ENCODE measurements around the gene ACRV1. TPM values are rescaled to one million over a fixed set of nuclear protein-coding genes. Genes with fewer than 3 reads are reported as not detected.

Gene ACRV1
- total and polyA plus RNA-seq, 2 of the 4 experiments (the other 2 are of a cell fraction): not detected

GRCh38 chr11:125670172-125670571 lies 10.5 kb downstream of the ACRV1 start:
- Histone ChIP-seq H2BK120ac (ENCODE audit: low read depth, low read length) (no peak overlapping the region), H4K91ac (ENCODE audit: insufficient read depth, low read depth, low read length) (no peak overlapping the region), H3K14ac (replicated peaks; ENCODE audit: low read depth, low read length) (no peak overlapping the region), H4K8ac (ENCODE audit: low read depth in 2 of 2, low read length in 2 of 2) (no peak overlapping the region), H3K23ac (ENCODE audit: low read depth, low read length) (no peak overlapping the region), H4K5ac (ENCODE audit: low read depth, low read length) (no peak overlapping the region), H3K56ac (ENCODE audit: extremely low read depth, insufficient read depth, low read length) (no peak overlapping the region), H3K79me1 (ENCODE audit: low read depth in 1 of 2, low read length in 2 of 2) (peaks cover 0 to 7% of the 10 kb centered on the region in 2 experiments; a peak in 2 of 4 replicates), H2AFZ (replicated peaks; ENCODE audit: low read length, poor library complexity) (no peak overlapping the region), H2AK5ac (ENCODE audit: low read depth, low read length) (no peak overlapping the region), H2BK15ac (ENCODE audit: low read depth, low read length) (no peak overlapping the region), H3K18ac (ENCODE audit: low read depth, low read length) (no peak overlapping the region), H3K4me1 (ENCODE audit: control insufficient read depth, insufficient read depth, low read length) (peaks cover 11% of the 10 kb centered on the region), H3K4me3 (ENCODE audit: insufficient read depth, low read depth, low read length) (no peak overlapping the region), H3K9me3 (ENCODE audit: control insufficient read depth, insufficient read depth, low read length) (no peaks in the 10 kb centered on the region), H3K9me1 (ENCODE audit: insufficient read depth, low read length) (peaks cover 2% of the 10 kb centered on the region; the same call in 1 of the 2 replicates), H3K9ac (ENCODE audit: low read depth, low read length) (no peak overlapping the region), H3K27me3 (ENCODE audit: control insufficient read depth, insufficient read depth, low read length) (no peaks in the 10 kb centered on the region), H2BK20ac (ENCODE audit: low read depth, low read length) (no peak overlapping the region), H3K36me3 (ENCODE audit: control insufficient read depth, insufficient read depth, low read length) (0 out of 2 replicates have a peak, but pooled peaks cover 2% of the 10 kb centered on the region), H2AK9ac (replicated peaks; ENCODE audit: low read depth, low read length, poor library complexity) (no peak overlapping the region), H3K27ac (ENCODE audit: insufficient read depth, low read length) (no peak overlapping the region), H2BK5ac (ENCODE audit: low read depth, low read length, poor library complexity, severe bottlenecking) (no peak overlapping the region), H3K4me2 (ENCODE audit: low read depth, low read length) (no peak overlapping the region), H4K20me1 (ENCODE audit: insufficient read depth, low read length) (no peaks in the 10 kb centered on the region), H3K4ac (ENCODE audit: low read depth, low read length) (no peak overlapping the region)
- ATAC-seq (ENCODE audit: low read depth) (no peak), DNase-seq (no peak)
- no TSS peak for BruUV-seq (replicated peaks)
- CTCF ChIA-PET: interaction anchor here (1.7 kb wide), 1 partner anchor 10 kb away, joined by 8 read pairs; no protein-coding TSS in a partner anchor
- intact Hi-C loops (cut with micrococcal nuclease): no loop called here
- dilution Hi-C loops (cut with HindIII; ENCODE audit: low sequenced_read_pairs, unreplicated experiment): no loop called here
- in situ Hi-C loops (cut with MboI; ENCODE audit: low sequenced_read_pairs): no loop called here
- POLR2A ChIA-PET (ENCODE audit: unreplicated experiment): no interaction called here
- no CpG with 5 or more reads among the region's 1 CpG for WGBS, 2 experiments (ENCODE audit: extremely low coverage in 2 of 2, insufficient read length in 1 of 2)
- no peak for TF ChIP-seq MAFK (IDR thresholded peaks at IDR 0.05; ENCODE audit: low read depth, low read length)
